ENCODE results near the gene CPHXL2.
A peak's percentile ranks its signal among the peaks of the same experiment; 100 is the strongest.

Gene CPHXL2

DNA sequence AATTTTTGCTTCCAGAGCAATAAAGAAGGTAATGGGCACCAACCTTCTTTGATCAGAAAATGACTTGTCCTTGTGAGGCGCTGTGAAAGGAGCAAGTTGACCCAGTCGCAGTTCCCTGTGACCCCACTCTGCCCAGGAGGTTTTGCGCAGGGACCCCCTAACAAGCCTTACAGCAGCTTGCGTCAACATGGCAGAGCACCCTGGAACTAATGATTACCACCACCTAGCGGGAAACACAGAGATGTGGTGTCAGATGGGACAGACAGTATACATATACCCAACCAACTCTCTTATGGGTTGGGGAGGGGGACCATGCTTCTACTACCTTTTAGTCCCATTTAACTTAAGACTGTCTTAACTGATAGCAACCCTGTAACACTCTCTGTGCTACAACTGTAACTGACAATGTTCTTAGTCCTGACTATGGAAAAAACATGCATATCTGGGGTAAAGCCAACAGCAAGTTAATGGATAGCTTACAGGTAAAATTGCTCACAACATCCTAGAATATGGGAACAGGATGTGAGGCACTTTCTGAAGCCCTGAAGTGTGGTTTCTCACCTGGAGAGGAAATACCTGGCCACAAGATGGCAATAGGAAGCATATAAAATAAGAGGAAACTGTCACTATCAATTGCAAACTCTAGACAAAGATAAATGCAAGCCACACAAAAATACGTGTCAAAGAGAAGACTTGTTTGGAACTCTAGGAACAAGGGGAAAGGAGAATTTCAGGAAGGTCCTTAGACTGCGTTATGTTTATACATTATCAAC is 32.4 kb downstream of the CPHXL2 start:
- no peak for DNase-seq (ENCODE audit: low read depth in 2 of 2)

DNA sequence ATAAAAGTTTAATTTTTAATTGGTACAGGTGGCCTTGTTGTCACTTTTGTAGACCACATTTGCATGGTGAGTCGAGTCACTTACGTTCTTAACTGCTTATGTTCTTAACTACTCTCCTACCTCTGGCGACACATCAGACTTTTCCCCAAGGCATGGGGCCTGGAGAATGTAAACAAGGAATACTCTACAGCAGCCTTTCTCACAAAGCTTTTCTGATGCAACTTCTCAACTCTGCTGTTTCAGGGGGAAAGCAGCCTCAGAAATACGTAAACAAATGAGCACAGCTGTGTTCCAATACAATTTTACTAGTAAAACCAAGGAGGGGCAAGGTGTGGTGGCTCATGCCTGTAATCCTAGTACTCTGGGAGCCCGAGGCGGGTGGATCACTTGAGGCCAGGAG is 36.2 kb downstream of the CPHXL2 start:
- DNase-seq (ENCODE audit: low read depth in 2 of 2): no peak

DNA sequence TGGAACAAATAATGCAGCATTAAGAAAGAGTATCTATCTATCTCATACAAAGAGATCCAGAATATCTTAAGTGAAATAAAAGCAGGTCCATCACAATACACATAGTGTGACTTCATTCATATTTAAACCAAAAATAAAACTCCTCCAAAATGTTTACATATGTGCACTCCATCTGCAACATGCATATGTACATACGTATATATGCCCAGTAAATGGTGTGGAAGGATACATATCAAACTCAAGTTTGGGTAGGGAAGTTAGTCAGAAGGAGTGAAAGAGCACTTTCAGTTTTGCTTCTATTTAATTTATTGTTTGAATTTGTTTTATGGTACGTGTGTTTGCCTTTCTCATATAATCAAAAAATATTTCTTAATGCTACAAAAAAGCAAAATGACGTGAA is 41.8 kb downstream of the CPHXL2 start:
- DNase-seq (ENCODE audit: low read depth in 2 of 2): no peak

DNA sequence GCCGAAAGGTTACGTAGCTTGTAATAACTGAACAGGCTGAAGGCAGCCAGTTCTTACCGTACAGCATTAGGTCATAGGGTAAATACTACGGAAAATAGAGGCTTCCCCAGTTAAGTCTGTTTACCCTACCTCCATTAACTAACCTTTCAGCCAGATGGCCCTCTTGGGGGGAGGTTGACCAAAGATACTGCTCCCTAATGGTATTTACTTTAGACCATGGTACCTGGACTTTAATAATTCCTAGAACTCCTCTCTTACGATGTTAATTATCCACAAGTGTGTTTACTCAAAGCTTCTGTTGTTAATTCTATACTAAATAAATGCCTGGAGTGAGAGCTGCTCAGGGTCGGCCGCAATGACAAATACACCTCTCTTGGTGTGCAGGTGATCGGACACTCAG is 44.0 kb downstream of the CPHXL2 start:
- DNase-seq (ENCODE audit: low read depth in 2 of 2): no peak

DNA sequence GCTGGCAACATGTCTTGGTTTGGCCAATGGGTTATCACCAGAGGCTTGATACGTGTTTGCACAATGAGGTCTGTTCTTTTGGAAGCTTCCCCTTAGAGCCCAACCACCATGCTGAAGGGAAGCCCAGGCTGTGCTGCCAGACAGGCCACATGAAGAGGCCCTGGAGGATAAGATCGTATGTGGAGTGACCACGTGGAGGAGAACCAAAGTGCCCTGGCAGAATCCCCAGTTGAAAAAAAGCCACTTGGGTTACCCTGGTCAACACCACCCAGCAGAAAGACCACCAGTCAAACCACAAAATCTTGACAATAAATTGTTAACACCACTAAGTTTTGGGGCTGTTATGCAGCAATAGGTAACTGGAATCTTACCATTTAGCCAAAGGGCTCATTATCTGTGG is 46.8 kb downstream of the CPHXL2 start:
- DNase-seq (ENCODE audit: low read depth in 2 of 2): no peak

DNA sequence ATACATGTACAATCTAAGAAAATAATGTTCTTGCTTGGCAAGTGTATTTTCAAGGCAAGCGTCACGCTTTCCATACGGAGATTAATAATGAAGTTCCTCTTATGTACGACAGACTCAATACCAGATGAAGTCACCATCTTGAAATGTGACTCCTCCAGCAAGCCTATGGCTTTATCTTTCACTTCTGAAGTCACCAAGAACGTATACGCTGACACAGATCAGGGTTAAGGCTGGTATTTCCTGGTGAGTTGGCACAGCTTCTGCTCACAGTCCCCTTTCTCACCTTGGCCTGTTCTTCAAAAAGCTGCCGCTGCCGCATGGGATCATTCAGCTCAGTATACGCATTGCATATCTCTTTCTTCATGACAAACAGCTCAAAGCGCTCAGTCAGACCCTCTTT is 47.7 kb downstream of the CPHXL2 start:
- no peak for DNase-seq (ENCODE audit: low read depth in 2 of 2)

DNA sequence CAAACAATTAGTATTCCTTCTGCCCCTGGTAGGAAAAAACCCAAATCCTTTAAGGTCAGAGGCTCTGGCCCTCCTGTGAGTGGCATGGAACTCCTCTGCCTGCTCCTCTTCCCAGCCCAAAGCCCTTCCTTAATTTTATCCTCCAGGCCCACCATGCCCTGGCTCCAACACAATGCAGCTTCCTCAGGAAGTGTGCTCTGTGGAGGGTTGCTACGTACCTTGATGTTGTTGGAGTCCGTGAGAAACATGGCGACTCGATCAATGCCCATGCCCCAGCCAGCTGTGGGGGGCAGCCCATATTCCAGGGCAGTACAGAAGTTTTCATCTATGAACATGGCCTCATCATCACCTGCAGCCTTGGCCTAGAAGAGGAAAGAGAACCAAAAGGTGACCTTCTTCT is 48.5 kb downstream of the CPHXL2 start:
- no peak for DNase-seq (ENCODE audit: low read depth in 2 of 2)

DNA sequence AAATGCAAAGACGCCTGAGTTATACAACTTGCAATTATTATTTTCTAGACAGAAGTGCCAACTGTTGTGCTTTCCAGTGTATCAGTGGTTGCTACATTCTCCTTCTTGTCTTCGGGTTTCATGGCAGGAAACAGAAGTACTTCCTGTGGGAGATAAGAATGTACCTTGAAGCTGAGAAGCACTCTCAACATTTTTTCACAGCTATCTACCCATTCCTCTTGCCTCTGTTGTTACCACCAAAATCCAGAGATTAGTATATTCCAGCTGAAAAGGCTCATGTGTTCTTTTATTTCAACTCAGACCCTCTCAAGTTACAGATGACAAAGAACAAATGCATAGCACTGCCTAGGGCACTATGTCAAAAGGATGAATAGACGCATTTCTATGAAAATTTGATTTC is 49.0 kb downstream of the CPHXL2 start:
- DNase-seq (ENCODE audit: low read depth in 2 of 2): no peak

DNA sequence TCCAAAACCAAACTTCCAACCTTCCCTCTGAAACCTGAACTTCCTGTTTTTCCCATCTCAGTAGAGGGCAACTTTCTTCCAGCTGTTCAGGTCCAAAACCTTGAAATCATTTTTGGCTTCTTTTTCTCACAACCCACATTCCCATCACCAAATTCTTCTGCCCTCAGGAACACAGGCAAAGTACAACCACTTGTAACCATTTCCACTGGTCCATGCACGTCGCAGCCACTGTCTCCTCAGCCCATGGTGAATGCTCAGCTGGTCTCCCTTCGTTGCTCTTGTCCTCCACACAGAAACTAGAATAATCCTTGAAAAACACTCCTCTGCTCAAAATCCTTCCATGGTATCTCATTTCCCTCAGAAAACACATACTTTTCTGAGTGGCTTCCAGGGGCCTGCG is 50.0 kb downstream of the CPHXL2 start:
- DNase-seq (ENCODE audit: low read depth in 2 of 2): no peak

DNA sequence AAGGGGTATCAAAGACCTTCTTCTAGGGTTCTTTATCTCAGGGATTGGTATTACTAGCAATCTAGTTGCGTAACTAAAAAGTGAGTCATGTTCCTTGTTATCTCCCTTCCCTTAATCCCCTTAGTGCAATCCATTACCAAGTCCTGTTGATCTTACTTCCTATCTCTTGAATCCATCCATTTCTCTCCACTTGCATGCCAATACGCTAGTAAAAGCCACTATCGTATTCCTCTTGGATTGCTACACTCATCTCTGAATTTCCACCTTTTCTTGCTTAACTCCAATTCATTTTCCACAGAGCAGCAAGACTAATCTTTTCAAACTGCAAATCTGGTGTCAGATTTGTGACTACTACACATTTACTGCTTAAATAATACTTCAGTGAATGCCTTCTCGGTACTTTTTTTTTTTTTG is 51.9 kb downstream of the CPHXL2 start:
- DNase-seq (ENCODE audit: low read depth in 2 of 2): no peak

DNA sequence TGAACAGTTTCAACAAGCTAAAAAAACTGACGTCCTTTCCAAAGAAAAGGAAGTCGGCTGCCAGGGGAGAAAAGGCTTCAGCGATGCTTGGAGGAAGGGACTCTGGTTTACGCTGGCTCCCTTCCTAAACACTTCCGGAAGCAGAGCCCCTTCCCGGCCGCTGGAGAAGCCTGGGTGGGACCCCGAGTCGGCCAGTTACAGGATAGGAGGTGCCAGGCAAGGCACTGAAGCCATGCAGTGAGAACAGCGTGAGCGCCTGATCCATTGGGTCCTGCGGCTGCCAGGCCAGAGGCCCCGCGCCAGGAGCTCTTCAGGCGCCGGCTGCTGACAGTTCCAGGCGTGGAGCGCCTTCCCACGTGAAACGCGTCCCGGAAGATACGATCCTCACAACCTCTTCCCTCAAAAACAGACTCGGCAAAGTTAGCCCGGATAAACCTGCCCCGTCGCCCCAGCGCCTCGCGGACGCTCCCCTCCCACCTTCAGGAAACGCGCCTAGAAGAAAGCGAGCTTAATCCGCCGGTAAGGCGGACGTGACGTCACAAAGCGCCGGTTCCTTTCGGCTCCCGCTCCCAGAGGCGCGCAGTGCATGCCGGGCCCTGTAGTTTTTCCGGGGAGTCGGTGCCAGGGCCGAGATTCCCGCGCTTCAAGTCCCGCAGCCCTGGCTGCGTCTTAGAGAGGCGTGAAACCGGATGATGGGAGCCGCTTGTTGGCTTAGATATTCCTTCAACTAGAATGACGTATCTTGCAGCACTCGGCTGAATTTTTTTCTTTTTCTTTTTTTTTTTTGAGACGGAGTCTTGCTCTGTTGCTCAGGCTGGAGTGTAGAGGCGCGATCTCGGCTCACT is 53.8 kb downstream of the CPHXL2 start, which contains the start of gene ADAT1:
Gene ADAT1 (minus strand): TSS at position 521 of the 845 bp plus-strand sequence. CDS start 2,482 bp downstream, outside the sequence.
- peak; percentile 95 for DNase-seq (ENCODE audit: low read depth in 2 of 2)

DNA sequence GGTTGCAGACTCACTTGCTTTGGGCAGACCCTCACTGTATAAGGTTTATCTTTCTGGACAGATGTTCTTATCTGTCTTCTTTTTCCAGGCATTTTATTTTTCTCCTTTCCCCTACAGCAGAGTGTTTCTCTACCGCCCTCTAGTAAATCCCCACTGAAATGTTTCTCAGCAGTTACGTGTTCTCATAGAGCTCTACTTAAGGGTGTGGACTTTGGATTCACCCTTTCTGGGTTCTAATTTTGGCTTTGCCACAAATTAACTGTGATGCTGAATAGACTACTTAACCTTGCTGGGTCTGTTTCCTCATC is 55.7 kb downstream of the CPHXL2 start:
- DNase-seq (ENCODE audit: low read depth in 2 of 2): no peak

DNA sequence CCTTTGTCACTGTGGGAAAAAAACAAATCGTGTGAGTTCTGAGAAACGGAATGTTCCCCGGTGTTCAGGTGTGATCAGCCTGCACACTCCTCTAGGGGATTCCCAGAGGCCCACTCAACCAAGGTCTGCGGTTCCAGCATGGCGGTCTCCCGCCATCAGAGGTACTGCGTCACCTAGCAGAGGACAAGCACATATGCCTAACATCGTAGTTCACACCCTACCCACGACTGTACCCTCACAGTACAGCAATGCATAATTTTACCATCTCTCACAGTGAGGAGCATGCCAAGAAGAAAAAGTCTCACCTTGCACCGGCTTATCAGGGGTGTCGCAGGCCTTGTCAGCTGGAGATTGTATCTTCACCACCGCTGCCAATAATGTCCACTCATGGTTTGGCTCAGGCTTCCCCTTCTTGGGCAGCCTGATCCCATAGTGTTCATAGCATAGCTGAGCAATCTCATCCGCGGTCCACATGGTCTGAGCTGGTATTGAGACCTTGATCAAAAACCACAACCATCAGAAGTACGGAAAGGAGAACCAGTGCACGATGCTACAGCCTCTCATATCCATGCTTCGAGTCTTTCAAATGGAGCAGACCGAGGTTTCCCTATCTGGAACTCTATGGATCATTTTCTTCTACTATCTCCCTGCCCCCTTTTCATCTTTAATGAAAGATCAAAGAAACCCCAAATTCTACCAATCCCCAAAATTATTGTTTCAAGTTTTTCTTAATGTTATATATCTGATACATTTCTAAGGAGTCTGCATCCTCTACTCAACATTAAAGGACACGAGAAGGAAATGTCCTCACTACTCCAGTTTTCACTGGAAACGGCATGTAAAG is 56.3 kb downstream of the CPHXL2 start:
- DNase-seq (ENCODE audit: low read depth in 2 of 2): no peak

DNA sequence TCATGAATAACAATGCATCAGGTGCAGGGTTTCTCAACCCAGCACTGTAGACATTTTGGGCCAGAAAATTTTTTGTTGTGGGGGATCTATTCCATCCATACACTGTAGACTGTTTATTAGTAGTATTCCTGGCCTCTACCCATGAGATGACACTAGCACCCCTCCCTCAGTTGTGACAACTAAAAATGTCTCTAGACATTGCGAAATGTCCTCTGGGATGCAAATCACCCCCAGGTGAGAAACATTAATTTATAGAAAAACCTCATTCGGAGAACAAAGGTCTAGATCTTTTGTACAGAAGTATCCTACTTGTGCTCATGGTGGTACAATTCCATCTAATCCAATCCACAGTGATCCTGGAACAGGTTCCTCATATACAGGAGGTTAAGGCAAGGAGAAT is 58.0 kb downstream of the CPHXL2 start:
- no peak for DNase-seq (ENCODE audit: low read depth in 2 of 2)

DNA sequence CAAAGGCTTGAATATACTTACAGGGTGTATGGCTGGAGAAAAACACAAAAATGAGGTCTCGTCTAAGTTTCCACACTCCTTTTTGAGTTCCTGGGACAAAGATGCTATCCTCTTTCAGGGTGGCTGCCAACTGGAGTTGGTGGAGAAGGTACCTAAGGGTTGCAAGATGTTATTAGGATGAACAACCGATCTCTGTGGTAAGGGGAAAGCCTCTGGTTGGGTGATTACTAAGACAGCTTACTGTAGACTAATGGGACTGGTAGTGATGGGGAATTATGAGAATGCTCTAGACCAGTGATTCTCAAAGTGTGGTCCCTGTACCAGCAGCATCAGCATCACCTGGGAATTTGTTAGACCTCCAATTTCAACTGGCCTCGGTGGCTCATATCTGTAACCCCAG is 59.7 kb downstream of the CPHXL2 start:
- no peak for DNase-seq (ENCODE audit: low read depth in 2 of 2)

DNA sequence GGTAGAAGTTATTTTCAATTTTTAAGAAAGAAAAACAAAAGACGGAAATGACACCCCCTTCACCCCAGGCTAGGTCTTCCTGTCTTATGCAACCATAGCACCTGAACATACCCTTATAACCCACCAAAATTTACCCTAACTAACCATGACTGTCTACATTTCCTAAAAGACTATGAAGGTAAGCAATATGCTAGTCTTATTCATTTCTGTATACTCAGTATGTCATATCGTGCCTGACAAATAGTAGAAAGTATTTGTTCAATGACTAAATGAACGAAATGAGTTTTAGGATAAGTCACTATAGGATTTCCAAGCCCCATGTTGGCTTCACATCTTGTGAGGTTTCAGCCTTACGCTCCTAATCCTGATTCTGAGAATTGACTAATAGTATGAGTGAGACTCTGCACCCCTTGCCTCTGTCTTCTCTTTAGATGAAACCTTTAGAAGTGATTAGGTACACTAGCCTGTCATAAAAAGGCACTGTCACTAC is 60.2 kb downstream of the CPHXL2 start:
- DNase-seq (ENCODE audit: low read depth in 2 of 2): no peak

DNA sequence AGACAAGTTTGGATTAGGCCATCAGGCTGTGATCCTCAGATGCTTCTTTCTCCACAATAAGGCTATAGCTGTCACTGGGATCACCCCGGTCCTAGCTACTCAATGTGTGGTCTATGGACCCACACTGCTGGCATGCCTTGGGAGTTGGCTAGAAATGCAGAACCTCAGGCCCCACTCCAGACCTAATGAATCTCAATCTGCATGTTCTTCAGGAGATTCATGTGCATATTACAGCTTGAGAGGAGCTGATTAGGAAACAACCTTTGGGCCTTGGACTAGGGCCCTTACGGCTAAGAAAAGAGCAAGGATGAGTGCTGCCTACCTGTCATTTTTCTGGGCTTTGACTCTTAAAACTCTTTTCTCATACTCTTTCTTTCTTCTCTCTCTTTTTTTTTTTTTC is 61.2 kb downstream of the CPHXL2 start:
- no peak for DNase-seq (ENCODE audit: low read depth in 2 of 2)

DNA sequence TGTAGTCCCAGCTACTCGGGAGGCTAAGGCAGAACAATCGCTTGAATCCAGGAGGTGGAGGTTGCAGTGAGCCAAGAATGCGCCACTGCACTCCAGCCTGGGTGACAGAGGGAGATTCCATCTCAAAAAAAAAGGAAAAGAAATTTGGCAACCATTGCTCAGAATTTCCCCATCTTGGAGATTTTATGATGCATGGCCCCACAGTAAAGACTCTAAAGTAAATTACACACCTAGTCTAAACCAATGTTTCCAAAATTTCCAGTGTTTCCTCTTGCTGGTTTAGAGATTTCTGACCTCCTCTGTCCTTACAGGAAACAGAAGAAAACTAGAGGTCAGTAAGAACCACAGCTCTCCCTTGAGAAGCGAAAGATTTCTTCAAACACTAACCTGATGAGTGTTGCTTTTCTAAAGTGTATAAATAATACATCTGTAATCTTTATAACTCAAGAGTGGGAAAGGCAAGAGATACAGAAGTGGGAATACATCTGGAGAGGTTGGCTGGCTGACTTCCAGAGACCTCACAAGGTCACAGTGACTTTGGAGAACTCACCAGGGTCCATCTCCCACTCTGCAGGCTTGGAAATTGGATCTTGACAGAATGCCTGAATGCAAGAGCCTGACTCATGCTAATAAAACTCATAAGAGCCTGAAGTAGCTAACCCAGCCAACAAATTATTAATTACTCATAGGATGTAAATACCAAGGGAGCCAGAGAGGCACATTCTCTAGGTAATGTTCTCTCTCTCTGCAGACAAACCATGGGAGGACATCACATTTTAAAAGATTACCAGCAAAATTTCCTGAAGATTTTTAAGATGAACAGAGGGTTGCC is 62.5 kb downstream of the CPHXL2 start:
- DNase-seq (ENCODE audit: low read depth in 2 of 2): no peak
